A549 treated with CORT108297 at 1 μM for 4 hours (cell line): ENCODE results near the gene MMRN2. TPM values are rescaled to one million over a fixed set of nuclear protein-coding genes. Genes with fewer than 3 reads are reported as not detected.

Source experiments
- total RNA-seq: library from RNA; stranded (reverse); fragments of 200-300 nt; extraction: Qiagen RNA extraction; gene quantifications from 5 replicates; pipeline ENCODE4 v1.2.3, GENCODE V29; 2022

The MMRN2 gene
- 0.58 to 1.5 TPM (median 0.73 TPM) in 5 replicates for total RNA-seq

DNA sequence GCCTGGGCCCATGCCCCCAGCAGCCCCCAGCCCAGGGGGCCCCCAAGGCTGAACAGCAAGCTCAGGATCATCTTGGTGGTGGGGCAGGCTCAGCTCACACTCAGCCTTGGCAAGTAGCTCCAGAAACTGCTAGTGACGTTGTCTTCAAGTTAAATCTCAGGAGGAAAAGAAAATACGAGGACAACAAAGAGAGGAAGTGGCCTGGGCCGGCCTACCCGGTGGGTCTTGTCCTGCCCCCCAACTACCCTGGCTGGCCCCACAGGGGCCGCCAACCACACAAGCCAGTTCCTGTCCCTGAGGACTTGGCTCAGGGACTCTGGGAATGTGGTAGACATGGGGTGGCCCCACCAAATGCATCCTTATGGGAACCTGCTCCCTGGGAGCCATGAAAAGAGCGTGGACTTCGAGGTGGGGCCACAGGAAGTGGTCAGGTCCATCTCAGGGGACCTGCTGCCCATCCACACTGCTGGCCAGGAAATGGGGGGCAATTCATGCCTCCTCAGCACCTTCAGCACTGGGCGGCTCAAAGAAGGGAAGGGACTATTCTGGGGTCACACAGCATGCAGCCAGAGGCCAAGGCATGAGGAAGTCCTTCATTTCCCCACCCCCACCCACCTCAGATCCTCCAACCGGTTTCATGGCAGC, at the start of gene MMRN2:
Gene MMRN2, minus strand, starts transcription at position 145 of the 645 bp plus-strand sequence. Its CDS starts 74 bp downstream, at position 71.

DNA sequence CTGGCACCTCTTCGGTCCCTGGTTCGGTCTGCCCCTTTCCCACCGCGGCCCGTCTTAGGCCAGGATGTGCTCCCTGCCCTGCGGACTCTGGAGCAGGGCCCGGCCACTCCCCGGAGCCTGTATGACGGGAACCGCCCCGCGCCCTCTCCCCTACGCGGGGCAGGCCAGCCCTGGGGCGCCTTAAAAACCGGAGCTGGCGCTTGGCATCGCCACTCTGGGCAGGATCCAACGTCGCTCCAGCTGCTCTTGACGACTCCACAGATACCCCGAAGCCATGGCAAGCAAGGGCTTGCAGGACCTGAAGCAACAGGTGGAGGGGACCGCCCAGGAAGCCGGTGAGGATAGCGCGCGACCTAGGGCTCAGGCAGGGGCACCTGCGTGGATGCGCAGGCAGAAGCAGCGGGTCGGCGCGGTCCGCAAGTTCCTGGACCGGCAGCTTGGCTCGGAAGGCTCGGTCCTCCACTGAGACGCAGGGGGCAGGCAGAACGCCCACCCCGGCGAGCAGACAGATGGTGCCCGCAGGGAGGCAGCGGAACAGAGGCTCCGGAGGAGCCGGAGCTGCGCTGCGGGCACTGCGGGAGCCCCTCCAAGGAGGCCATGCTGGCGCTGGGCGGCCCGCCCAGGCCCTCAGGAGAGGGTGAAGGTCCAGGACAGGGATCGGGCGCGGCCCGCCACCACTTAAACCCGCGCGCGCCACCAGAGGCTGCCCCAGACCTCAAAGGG, 11.0 kb upstream of the MMRN2 start, which contains the start of gene ADIRF:
Gene ADIRF, plus strand, starts transcription at position 212 of the 723 bp plus-strand sequence. Its CDS starts 63 bp downstream, at position 275.

DNA sequence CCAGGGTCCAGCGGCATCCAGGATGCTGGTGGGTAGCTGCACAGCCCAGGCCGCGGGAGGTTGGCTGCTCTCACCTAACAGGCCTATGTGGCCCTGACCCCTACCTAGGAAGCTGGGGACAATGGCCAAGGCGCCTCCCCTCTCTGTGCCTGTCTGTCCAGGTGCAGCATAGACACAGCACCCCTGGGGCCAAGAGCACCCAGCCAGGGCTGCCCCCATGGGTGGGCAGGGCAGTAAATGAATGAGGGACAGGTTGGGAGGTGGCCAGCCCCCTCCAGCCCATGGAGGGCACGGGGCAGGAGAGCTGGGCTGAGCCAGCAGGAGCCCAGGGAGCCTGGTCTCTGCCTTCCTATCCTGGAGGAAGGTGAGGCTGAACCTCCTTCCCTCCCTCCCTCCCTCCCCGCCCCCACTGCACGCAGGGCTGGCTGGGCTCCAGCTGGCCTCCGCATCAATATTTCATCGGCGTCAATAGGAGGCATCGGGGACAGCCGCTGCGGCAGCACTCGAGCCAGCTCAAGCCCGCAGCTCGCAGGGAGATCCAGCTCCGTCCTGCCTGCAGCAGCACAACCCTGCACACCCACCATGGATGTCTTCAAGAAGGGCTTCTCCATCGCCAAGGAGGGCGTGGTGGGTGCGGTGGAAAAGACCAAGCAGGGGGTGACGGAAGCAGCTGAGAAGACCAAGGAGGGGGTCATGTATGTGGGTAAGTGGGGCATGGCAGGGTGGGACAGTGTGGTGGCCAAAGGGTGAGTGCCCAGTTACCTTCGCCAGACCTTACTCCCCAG, 893 bp upstream of the MMRN2 start, which contains the start of gene SNCG:
Gene SNCG, plus strand, starts transcription at position 484 of the 785 bp plus-strand sequence. Its CDS starts 99 bp downstream, at position 583.

Other genes starting within 250 kb of the MMRN2 start
- 20.4 to 27.4 TPM (median 23.7 TPM) in 5 replicates for gene BMPR1A, start 201.0 kb downstream of the MMRN2 start, total RNA-seq
- gene SNCG, start 984 bp upstream of the MMRN2 start, total RNA-seq, result 11.4 to 14.9 TPM (median 13.3 TPM) in 5 replicates
- gene ADIRF, start 10.9 kb upstream of the MMRN2 start, total RNA-seq, result not detected in 5 replicates
- 0.56 TPM in 1 of 5 replicates, not detected in the others for gene FAM25A, start 62.7 kb upstream of the MMRN2 start, total RNA-seq
- gene GLUD1, start 137.2 kb upstream of the MMRN2 start, total RNA-seq, result 82.8 to 98.9 TPM (median 94.6 TPM) in 5 replicates
- gene SHLD2, start 137.6 kb upstream of the MMRN2 start, total RNA-seq, result 22.3 to 29.5 TPM (median 23.6 TPM) in 5 replicates